Left ventricle myocardium inferior (tissue), 1 donor: ENCODE results near the gene SIGLEC6. TPM values are rescaled to one million over a fixed set of nuclear protein-coding genes. Genes with fewer than 3 reads are reported as not detected.

Experiments used
- DNase-seq: peaks from one replicate; pipeline ENCODE4 v3.0.0-alpha.2; 2020
- H3K27ac ChIP-seq: fragments of 200-600 bp; replicated peaks from 2 replicates; pipeline ENCODE4 v1.8.0; 2021
- H3K27me3 ChIP-seq: fragments of 200-600 bp; 2 replicates; pipeline ENCODE4 v1.8.0; 2021; ENCODE audit warnings: low read depth
- H3K36me3 ChIP-seq: fragments of 200-600 bp; 2 replicates; pipeline ENCODE4 v1.8.0; 2021
- H3K4me1 ChIP-seq: fragments of 200-600 bp; 2 replicates; pipeline ENCODE4 v1.8.0; 2021
- H3K4me3 ChIP-seq: fragments of 200-600 bp; 2 replicates; pipeline ENCODE4 v1.8.0; 2021; ENCODE audit warnings: mild to moderate bottlenecking, moderate library complexity
- H3K9me3 ChIP-seq: fragments of 200-600 bp; replicated peaks from 2 replicates; pipeline ENCODE4 v1.8.0; 2021
- intact Hi-C: fragments of 100-400 bp; cut with micrococcal nuclease; formaldehyde crosslinking; loops from one replicate; pipeline ENCODE4 v1.11.0; 2022
- total RNA-seq: library from RNA; stranded (reverse); fragmentation: NEBNext Ultra II Directional; extraction: Animal tissue kit (Norgen Biotek cat#: 25700); gene quantifications from one replicate; pipeline ENCODE4 v1.2.1, GENCODE V29; 2021
- TF ChIP-seq, protein P1 (sequence below): fragments of 200-600 bp; IDR thresholded peaks from 2 replicates; pipeline ENCODE4 v1.8.0; 2021; ENCODE audit warnings: antibody characterized with exemption, mild to moderate bottlenecking, borderline replicate concordance
- donor health status: DM: no; HTN: yes; CAD: no; lungs with severe emphysema.

SIGLEC6 gene
- total RNA-seq, 1 donor from 2014 or later: 0.33 TPM

DNA sequence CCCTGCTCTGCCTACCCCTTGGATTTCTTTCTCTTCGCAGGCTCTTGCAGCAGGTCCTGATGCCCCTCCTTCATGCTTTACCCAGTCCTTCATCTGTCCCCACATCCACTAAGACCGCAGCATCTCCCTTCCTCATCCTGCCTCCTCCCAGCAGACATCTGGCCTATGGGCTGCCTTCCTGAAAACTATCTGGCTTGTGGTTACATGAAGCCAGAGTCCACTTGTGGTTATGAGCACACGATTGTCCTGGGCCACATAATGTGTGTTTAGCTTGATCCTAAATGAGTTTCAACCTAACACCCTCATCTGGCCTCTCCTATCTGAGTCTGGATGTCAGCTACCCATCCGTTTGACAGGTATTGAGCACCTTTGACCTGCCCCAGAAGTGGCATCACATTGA is 34.1 kb upstream of the SIGLEC6 start:
- TF ChIP-seq, protein P1, sequence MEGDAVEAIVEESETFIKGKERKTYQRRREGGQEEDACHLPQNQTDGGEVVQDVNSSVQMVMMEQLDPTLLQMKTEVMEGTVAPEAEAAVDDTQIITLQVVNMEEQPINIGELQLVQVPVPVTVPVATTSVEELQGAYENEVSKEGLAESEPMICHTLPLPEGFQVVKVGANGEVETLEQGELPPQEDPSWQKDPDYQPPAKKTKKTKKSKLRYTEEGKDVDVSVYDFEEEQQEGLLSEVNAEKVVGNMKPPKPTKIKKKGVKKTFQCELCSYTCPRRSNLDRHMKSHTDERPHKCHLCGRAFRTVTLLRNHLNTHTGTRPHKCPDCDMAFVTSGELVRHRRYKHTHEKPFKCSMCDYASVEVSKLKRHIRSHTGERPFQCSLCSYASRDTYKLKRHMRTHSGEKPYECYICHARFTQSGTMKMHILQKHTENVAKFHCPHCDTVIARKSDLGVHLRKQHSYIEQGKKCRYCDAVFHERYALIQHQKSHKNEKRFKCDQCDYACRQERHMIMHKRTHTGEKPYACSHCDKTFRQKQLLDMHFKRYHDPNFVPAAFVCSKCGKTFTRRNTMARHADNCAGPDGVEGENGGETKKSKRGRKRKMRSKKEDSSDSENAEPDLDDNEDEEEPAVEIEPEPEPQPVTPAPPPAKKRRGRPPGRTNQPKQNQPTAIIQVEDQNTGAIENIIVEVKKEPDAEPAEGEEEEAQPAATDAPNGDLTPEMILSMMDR: no peak
- Histone ChIP-seq H3K9me3 (no peaks in the 10 kb centered on the region), H3K27ac (no peak overlapping the region), H3K4me1 (no peaks in the 10 kb centered on the region), H3K36me3 (no peaks in the 10 kb centered on the region), H3K27me3 (peaks cover 74% of the 10 kb centered on the region), H3K4me3 (no peak overlapping the region)
- no peak for DNase-seq
- intact Hi-C loops: no loop called here

DNA sequence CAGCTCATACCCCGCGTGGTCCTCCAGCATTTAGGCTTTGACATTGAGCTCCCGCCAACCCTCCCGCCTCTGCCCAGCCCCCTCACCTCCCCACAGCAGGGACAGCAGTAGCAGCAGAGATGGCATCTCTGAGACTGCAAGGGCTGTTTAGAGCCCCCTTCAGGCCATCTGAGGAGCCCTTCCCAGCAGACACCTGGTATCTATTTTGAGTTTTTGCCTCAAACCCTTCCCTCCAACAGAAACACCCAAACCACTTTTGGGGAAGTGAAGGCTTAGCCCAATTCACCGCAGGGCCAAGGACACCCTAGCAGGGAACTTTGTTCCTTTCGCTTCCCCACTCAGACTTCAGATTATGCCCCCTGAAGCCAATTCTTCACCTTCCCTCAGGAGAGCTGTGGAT is 33.3 kb upstream of the SIGLEC6 start:
- no peak for DNase-seq
- no peak overlapping the region for H3K4me3 ChIP-seq
- H3K4me1 ChIP-seq: no peaks in the 10 kb centered on the region
- peaks cover 82% of the 10 kb centered on the region for H3K27me3 ChIP-seq
- intact Hi-C loops: no loop called here
- H3K9me3 ChIP-seq: no peaks in the 10 kb centered on the region
- no peak overlapping the region for H3K27ac ChIP-seq
- H3K36me3 ChIP-seq: no peaks in the 10 kb centered on the region
- TF ChIP-seq, protein P1: no peak

DNA sequence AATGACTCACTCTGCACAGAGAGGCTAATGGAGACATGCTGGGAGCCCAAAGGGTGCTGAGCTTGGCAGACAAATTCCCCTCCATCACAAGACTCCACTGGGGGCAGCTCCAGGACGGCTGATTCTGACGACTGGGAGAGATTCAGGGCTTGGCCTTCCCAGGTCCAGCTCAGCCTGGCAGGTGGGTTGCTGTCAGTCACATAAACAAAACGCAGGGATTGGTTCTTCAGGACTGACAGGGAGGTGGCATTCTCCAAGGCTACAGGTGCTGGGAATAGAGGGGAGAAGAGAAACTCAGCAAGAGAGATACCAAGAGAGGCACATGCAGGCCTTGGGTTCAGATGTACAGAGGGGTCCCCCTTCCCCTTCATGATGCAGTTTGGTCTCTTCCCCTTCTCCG is 28.9 kb upstream of the SIGLEC6 start:
- Histone ChIP-seq H3K4me3 (no peak overlapping the region), H3K36me3 (no peaks in the 10 kb centered on the region), H3K4me1 (no peaks in the 10 kb centered on the region), H3K27ac (no peak overlapping the region), H3K27me3 (peaks cover 93% of the 10 kb centered on the region), H3K9me3 (no peaks in the 10 kb centered on the region)
- TF ChIP-seq, protein P1: no peak
- intact Hi-C loops: no loop called here
- no peak for DNase-seq

DNA sequence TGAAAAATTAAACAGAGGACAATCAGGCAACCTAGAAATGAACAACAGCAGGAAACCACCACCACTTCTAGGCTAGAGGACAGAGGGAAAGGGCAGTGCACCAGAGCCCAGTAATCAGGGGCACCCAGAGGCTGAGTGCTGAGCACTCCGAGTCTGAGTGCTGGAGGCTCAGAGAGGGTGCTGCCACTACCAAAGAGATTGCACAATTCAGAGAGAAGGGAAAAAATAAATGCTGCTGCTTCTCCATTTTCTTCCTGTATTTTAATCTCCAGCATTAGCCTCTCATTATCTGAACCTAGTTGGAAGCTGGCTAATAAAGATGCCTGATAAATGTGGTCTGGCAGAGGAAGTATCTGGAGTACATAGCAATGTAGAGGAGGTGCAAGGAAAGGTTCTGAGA is 27.8 kb upstream of the SIGLEC6 start:
- Histone ChIP-seq H3K9me3 (no peaks in the 10 kb centered on the region), H3K36me3 (no peaks in the 10 kb centered on the region), H3K27me3 (peaks cover 91% of the 10 kb centered on the region), H3K4me3 (no peak overlapping the region), H3K27ac (no peak overlapping the region), H3K4me1 (no peaks in the 10 kb centered on the region)
- intact Hi-C loops: no loop called here
- TF ChIP-seq, protein P1: no peak
- DNase-seq: no peak

DNA sequence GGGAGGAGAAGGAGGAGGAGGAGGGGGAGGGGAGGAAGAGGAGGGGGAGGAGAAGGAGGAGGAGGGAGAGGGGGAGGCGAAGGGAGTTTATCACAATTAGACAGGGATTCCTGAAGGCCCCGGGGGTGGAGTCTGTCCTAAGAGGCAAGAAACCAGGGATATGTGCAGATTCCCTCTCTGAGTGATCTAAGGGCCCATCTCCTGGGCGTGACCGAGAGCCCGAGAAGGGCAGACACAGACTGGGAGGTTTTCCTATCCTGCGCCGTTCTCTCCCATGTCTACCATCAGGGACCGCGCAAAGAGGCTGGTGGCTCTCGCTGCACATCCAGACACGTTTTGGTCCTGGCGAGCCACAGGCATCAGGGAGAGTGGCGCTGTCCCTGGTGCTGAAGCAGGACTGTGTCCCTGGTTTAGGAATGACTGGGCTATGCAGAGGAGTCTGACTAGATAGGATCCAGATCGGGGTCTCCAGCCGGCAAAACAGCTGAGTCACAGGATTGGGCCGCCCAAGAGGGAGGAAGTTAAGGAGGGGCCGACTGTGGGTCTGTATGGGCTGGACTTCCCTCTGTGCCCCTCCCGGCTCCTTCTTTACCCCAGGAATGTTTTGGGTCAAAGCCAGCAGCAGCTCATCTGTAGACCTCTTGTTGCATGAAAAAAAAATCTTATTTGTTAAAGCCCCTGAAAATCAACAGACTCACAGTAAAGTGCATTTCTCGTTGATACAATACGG is 21.7 kb upstream of the SIGLEC6 start:
- H3K36me3 ChIP-seq: no peaks in the 10 kb centered on the region
- no peak overlapping the region for H3K27ac ChIP-seq
- peak; percentile 72 for DNase-seq
- no peaks in the 10 kb centered on the region for H3K4me1 ChIP-seq
- no peaks in the 10 kb centered on the region for H3K9me3 ChIP-seq
- intact Hi-C loops: no loop called here
- H3K27me3 ChIP-seq: peaks cover 78% of the 10 kb centered on the region
- H3K4me3 ChIP-seq: no peak overlapping the region
- TF ChIP-seq, protein P1: no peak
